HuH-7.5 (cell line): ENCODE data around the gene SPI1.
A peak's percentile ranks its signal among the peaks of the same experiment; 100 is the strongest.

Experiments used
- DNase-seq: peaks from one replicate; pipeline ENCODE4 v3.0.0; 2011; ENCODE audit warnings: low spot score

Gene SPI1

GRCh38 chr11:47406896-47407745 is 28.8 kb upstream of the SPI1 start:
- DNase-seq, result no peak

- no peak for DNase-seq
Observed at GRCh38 chr11:47403571-47403970, 25.2 kb upstream of the SPI1 start.

GRCh38 chr11:47403135-47403534 is 24.8 kb upstream of the SPI1 start:
- no peak for DNase-seq

- no peak for DNase-seq
Observed at GRCh38 chr11:47400768-47401279, 22.5 kb upstream of the SPI1 start.

GRCh38 chr11:47399860-47400767 is 21.8 kb upstream of the SPI1 start:
- DNase-seq, result peak; percentile 43

GRCh38 chr11:47398551-47398950 is 20.2 kb upstream of the SPI1 start:
- DNase-seq, result no peak

- no peak for DNase-seq
Observed at GRCh38 chr11:47398011-47398410, 19.7 kb upstream of the SPI1 start.

- no peak for DNase-seq
Observed at GRCh38 chr11:47396049-47396320, 17.6 kb upstream of the SPI1 start.

- no peak for DNase-seq
Observed at GRCh38 chr11:47395223-47396048, 17.1 kb upstream of the SPI1 start.

- DNase-seq, result no peak
Observed at GRCh38 chr11:47394322-47395222, 16.2 kb upstream of the SPI1 start.

GRCh38 chr11:47394050-47394321 is 15.6 kb upstream of the SPI1 start:
- DNase-seq, result no peak

- no peak for DNase-seq
Observed at GRCh38 chr11:47393163-47394049, 15.1 kb upstream of the SPI1 start.

GRCh38 chr11:47392546-47393162 is 14.3 kb upstream of the SPI1 start:
- DNase-seq, result no peak

- DNase-seq, result no peak
Observed at GRCh38 chr11:47391711-47392432, 13.5 kb upstream of the SPI1 start.

- no peak for DNase-seq
Observed at GRCh38 chr11:47391077-47391583, 12.8 kb upstream of the SPI1 start.

GRCh38 chr11:47390422-47390760 is 12.0 kb upstream of the SPI1 start:
- DNase-seq, result no peak

- DNase-seq, result no peak
Observed at GRCh38 chr11:47389577-47390421, 11.5 kb upstream of the SPI1 start.
